Measurements from ENCODE around the gene FBXL20.
A peak's percentile ranks its signal among the peaks of the same experiment; 100 is the strongest.

Gene FBXL20

DNA sequence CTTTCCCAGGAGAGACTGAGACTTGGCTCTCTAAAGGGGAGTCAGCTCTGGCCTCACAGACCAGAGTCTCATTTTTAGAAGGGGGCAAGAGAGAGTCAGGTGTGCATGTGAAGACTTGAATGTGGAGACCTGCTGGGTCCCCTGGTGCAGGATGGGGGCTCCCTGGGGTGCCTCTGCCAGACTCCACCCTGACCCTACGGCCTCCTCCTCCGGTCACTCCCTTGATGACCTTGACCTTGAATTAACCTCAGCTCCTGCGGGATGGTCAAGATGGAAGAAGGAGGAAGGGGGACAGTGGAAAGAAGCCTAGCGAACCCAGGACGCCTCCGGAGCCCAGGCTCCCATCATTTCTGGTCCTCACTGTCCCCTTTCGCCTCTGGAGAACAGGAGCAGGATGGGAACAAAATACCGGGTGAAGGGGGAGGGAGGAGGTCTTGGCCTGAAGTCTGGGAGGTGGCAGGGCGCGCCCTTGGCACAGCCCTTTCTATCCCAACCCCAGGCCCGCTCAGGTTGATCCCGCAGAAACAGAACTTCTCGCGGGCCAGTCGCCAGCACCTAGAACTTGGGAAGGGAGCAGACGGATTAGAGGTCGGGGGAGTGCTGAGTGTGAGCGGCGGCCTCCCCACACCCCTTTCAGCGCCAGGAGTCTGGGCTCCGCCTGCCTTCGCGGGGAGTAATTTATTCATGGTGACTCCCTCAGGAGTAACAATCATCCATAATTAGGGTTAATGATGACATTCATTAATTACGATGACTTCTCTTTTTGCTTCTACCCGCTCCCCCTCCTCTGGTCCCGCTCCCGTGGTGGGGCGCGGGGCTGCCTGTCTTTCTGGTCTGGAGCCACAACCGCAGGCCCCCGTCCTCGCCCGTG lies 177.3 kb downstream of the FBXL20 start:
- DNase-seq, result no peak

DNA sequence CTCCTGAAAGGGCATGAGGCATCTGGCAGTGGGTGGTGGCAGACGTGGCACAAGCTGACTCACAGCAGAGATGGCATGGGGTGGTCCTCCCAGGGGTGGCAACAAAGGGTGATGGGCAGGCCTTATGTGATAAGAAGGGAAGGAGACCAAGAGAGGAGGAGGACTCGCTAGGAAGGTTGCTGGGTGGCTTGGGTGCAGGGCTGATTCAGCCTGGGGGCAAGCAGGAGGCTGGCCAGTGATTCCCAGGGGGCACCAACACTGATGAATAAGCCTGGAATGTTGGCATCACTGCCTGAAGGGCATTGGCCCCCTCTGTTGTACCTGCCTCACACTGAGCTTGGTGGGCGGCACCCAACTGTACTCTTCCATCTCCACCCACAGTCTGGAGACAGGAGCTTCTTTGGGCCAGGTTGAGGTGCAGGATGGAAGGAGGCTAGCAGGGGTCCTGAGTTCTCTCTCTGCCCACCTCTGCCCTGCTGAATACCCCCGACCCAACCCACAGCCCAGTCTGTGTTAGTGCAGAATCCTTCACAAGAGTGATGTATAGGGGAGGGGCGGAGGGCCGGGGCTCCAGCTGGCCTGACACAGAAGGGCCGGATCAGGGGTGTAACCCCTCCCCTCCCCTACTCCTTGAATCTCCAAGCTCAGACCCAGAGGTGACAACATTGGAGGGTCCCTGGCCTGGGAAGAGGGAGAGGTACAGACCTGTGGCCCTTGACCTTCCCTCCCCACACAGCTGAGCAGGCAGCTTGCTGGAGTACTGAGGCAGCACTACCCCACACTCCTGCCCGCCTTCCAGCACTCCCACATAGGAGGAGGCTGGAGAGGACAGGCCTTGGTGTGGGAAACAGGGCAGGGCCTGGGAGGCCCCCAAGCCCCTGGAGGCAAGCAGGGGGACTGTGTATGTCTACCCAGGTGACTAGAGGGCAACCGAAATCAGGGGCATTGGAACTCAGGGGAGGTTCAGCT lies 178.3 kb downstream of the FBXL20 start:
- DNase-seq, result no peak

DNA sequence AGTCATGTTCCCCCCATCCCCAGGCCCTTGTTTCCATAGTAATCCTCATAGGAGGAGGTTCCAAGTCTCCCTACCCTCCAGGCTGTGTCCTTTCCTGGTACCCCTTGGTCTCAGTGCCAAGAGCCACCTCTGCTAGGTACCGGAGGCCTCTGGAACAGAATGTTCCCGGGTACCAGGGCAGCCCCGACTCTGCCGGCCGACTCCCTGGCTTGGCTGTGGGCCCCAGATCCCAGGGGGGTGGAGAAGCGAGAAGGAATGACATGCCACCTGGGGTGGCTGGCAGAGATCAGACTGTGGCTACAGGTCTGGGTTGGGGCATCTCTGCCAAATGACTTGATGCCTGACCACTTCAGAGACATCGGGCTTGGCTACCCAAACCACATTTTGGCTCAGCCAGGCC lies 179.3 kb downstream of the FBXL20 start:
- no peak for DNase-seq

DNA sequence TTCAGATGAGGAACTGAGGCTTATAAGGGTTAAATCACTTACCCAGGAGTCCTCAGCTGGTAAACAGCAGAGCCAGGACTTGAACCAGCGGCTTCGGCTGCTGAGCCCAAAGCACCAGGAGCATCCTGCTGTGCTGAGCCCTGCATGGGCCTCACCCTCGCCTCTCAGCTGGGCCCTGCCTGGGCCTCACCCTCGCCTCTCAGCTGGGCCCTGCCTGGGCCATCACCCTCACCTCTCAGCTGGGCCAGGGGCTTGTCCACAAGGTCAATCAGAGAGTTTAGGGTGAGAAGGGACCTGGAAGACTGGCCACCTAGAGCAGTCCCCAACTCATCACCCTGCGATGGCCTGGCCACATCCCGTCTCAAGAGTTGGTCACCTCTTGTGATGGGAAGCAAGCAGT lies 179.9 kb downstream of the FBXL20 start:
- no peak for DNase-seq

DNA sequence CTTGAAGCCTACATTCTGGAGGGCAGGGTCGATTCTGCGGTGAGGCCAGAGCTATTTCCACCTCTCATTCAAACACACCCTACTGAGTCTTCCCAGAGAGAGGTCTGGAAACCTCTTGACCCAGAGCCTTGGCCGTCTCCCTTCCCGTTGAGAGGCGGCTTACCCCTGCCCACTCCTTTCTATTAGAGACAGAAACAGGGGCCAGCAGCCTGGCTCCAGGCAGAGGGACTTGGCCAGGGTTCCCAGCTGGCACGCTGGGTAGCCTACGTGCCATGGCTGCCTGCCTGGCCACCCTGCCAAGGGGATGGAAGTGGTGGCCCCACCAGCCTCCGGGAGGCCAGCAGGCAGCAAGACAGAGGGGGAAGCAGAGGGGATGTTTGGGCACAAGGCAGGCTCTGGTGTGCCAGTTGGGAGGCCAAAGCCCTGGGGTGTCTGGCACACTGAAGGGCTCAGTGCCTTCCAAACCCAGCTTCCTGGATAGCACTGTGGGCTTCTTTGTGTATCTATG lies 181.7 kb downstream of the FBXL20 start:
- no peak for DNase-seq

DNA sequence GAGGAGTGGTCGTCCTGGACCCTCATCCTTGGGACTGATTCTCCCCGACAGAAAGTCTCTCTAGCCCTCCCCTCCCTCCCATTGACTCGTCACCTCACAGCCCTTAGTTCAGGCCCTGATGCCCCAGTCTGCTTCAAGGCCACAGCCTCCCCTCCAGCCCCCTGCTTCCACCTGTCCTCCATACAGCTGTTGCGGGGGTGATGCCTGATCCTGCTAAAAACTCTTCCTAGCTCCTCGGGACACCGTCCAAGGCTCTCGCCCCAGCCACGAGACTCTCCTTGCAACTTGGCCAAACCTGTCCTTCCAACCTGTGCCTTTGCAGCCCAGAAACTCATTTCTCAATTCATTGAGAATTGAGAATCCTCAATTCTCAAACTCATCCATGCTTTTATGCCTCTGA lies 182.5 kb downstream of the FBXL20 start:
- no peak for DNase-seq

DNA sequence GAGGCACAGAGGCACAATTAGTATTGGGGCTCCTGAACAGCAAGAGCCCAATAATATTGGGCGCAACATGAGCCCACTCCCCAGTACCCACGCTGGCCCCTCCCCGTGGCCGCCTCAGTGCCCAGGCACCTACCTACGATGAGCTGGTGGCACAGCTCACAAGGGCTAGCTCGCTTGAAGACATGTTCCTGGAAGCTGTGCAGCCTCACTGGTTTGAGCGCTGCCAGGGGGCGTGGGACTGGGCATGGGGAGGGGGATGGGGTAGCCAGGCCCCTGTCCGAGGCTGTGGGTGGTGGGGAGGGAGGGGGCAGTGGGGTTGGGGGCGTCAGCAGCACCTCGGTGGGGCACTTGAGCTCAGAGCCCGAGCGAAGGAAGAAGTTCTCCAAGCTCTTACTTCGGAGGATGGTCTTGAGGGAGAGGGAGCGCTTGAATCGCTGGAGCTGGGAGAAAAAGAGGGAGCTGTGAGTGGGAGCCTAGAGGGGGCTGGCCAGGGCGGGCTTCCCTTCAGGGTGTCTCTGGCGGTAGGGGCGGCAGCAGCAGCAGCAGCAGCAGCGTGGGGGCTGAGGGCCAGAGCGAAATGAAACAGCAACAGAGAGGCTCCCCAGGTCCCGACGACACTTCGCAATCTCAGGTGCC lies 183.6 kb downstream of the FBXL20 start:
- no peak for DNase-seq

DNA sequence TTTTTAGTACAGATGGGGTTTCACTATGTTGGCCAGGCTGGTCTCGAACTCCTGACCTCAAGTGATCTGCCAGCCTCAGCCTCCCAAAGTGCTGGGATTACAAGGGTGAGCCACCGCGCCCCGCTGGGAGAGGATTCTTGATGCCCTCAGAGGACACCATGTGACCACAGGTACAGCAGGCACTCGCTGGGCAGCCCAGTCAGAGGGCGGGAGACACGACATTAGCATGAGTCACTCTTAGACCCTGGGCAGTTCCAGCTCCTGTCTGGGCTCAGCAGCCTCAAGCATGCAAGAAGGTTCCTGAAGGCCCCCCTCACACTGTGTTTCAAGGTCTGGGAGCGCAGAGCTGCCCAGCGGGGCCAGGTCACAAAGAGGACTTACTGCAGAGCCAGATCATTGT lies 187.6 kb downstream of the FBXL20 start:
- DNase-seq, result no peak

DNA sequence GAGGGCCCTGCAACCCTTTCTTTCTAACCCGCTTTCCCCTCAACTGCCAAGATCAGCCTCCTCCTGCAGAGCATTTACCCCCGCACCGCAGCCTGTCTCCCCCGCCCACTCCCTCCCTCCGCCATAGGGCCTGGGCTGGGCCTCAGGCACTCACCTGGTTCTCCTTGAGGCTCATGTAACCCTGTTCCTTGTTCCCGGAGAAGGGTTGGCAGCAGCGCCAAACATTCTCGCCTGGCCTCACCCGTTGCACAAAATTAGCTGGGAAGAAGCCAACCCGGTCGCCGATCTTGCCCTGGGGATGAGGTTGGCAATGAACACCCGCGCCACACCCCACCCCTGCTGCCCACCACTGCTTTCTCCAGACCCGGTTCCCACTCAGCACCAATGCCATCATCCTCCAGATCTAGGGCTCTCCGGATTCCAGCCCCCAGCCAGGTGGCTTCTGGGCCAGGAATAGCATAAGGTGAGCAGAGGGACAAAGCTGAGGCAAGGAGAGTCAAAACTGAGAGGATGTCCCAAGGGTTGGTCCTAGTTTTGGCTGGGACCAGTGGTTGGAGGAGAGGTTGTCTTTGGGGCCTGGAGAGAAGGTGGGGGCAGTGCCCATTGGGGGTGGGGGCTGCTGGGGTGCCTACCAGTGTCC lies 188.5 kb downstream of the FBXL20 start:
- no peak for DNase-seq

DNA sequence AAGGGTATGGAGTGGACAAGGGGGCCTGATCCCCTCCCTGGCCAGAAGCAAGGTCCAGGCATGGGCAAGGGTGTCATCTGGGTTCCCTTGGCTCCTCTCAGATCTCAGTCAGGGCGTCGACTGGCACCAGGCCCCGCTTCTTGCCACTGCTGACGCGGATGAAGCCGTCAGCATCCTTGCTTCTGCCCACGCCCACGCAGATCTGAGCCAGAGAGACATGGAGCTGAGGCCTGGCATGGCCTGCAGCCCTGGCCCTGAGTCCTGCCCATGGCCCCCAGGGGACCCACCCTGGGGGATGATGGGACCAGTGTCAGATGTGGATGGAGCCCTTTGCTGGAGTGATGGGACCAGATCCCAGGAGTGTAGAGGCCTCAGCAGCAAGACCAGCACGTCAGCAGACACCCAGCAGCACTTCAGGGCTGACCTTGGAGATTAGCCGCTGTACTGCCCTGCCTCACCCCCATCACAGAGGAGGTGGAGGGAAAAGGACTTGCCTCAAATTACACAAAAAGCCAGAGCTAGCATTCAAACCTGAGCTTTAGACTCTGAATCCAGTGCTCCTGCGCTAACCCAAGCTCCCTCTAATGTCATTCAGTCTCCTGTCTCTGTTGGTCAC lies 189.1 kb downstream of the FBXL20 start:
- DNase-seq, result no peak

DNA sequence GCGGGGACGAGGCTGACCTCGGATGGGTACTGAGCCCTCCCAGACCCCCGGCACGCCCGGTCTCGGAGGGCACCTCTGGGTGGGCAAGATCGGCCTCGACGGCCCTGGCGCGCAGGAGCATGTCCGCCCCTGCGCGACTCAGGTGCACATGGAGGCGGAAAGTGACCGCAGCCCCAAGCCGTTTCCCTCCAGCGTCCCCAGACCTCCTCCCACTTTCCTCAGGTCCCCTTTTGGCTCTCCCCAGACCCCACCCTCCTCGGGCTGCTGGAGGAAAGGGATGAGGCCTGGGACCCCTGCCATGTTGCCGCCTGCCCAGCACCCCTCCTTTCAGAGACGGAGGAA lies 191.4 kb downstream of the FBXL20 start:
- DNase-seq, result no peak

DNA sequence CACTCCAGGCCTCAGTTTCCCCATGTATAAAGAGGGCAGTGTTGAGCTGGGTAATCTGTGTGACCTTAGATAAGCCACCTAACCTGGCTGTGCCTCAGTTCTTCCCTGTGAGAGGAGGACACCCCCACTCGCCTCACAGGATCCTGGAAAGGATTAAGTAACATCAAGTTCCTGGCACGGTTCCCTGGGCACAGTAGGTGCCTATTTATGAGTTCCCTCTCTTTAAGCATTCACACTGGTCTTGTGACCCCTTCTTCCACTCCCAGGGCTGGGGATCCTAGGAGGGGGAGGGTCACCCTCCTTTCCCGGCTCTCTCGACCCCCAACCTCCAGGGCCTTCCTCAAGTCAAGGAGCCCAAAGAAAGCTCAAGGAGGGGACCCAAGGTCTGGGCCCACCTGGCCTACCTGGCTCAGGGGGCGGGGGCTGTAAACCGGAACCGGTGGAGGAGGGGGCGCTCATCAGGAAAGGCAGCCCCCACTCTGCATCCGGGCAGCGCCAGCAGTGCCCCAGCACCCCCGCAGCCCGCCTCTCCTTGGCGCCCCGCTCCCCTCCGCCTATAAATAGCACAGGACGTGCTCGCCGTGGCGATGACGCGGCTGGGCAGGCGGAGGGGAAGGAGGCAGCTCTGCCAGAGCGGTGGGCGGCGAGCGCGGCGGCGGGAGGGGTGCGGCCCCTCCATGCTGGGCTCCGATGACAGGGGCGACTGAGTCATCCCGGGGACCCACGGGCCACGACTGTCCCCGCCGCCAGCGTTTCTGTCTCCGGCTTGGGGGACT lies 191.9 kb downstream of the FBXL20 start:
- peak; percentile 31 for DNase-seq

DNA sequence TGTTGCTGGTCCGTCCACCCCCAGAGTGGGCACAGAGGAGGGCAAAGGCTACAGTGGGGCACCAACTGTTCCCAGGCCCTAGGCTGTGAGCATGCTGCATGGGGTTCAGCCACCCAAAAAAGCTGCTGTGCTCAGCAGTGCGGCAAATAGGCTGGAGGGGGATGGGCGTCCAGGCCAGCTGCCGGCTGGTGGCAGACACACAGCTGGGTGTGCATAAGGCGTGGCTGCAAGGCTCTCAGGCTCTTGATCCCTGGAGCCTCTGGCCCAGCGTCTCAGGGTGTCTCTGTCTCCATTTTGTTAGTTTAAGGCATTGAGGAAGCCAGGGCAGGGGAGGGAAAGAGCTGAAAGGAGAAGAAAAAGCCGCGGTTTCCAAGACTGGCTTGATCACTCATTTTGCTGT lies 192.5 kb downstream of the FBXL20 start:
- DNase-seq, result peak; percentile 22

DNA sequence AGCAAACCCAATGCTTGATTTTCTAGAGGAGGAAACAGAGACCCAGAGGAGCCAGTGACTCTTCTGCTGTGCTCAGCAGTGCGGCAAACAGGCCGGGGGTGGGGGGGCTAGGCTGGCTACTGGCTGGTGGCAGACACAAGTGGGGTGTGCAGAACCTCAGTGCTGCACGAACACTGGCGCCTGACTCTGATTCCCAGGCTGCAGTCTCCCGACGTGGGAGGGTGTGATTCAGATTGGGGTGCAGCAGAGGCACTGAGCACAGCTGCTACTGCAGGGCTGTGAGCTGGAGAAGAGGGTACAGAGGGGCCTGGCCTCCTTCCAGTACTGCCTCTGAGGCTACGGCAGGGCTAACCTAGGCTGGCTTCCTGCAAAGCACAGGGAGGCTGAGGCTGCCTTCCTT lies 193.3 kb downstream of the FBXL20 start:
- DNase-seq, result no peak

DNA sequence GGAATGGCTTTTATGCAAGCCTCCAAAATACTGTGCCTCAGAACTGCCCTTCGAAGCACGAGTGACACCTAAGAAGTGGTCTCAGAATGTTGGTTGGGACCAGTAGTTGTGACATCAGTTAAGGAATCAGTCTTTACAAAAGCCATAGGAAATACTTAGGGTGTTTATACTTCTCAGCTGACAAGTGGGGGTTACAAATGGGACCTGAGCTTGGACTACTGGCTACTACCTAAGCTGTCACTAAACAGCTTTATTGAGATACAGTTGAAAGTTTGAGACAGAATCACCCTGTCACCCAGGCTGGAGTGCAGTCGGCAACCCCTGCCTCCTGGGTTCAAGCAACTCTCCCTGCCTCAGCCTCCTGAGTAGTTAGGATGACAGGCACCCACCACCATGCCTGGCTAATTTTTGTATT lies 196.3 kb downstream of the FBXL20 start:
- no peak for DNase-seq

DNA sequence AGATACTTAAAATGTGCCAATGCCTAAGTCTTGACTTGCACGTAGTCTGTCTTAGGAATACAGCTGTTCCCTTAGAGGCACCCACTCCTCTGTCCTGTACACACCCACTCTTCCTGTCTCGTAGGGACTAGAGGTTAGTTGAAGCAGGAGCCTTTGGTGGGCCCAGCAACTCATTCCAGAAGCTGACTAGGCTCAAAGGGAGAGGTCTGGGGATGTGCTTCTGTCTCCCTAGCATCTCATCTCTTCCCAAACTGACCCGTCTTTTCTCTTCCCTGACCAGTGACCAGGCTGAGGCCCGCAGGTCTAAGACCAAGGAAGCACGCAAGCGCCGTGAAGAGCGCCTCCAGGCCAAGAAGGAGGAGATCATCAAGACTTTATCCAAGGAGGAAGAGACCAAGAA lies 197.2 kb downstream of the FBXL20 start:
- DNase-seq, result no peak

Data from NCI-H146 (cell line).